H1 (cell line): ENCODE results near the gene KRTAP5-6. TPM values are rescaled to one million over a fixed set of nuclear protein-coding genes. Genes with fewer than 3 reads are reported as not detected.

ENCODE experiments used
- CTCF ChIA-PET: fragments of 300-600 bp; sonication (Branson Sonifier 250); formaldehyde crosslinking; loops from one replicate; lab custom pipeline; 2021; ENCODE audit not compliant: partially characterized antibody; lab: Charles Lee
- POLR2A ChIA-PET: fragments of 300-600 bp; sonication (Branson Sonifier 250); formaldehyde crosslinking; loops from one replicate; lab custom pipeline; 2021; ENCODE audit warnings: inconsistent platforms; ENCODE audit not compliant: partially characterized antibody; lab: Charles Lee
- DNase-seq, 2 experiments: peaks; one replicate each; pipeline versions ENCODE4 v3.0.0 to v3.0.0-alpha.2; 2010 to 2022; ENCODE audit warnings: low spot score in 2 of 2, low read depth in 1 of 2, mixed read lengths in 1 of 2
- FAIRE-seq: peaks from 2 replicates; lab custom pipeline; 2011; peaks lifted over from hg19 to GRCh38; lab: Jason Lieb, UNC
- H2AFZ ChIP-seq: 2 replicates; pipeline ENCODE4 v1.8.1; 2012; ENCODE audit warnings: low read length, inconsistent platforms
- H2AK5ac ChIP-seq: 2 replicates; pipeline ENCODE4 v1.6.1; 2013; ENCODE audit warnings: low read depth, low read length
- H2BK120ac ChIP-seq: replicated peaks from 2 replicates; pipeline ENCODE3; 2013; ENCODE audit warnings: low read depth, low read length, inconsistent platforms
- H2BK12ac ChIP-seq: 2 replicates; pipeline ENCODE4 v1.6.1; 2013; ENCODE audit warnings: low read depth, low read length
- H2BK15ac ChIP-seq: 2 replicates; pipeline ENCODE4 v1.6.1; 2013; ENCODE audit warnings: low read length
- H2BK20ac ChIP-seq: 2 replicates; pipeline ENCODE4 v1.6.1; 2013; ENCODE audit warnings: low read length
- H2BK5ac ChIP-seq: 2 replicates; pipeline ENCODE4 v1.6.1; 2013; ENCODE audit warnings: low read depth, low read length
- H3K14ac ChIP-seq: 2 replicates; pipeline ENCODE4 v1.6.1; 2013; ENCODE audit warnings: inconsistent platforms; ENCODE audit not compliant: insufficient read length
- H3K18ac ChIP-seq: 2 replicates; pipeline ENCODE4 v1.6.1; 2013; ENCODE audit warnings: low read length; ENCODE audit errors: extremely low read depth
- H3K23ac ChIP-seq: 2 replicates; pipeline ENCODE4 v1.6.1; 2013; ENCODE audit warnings: inconsistent platforms; ENCODE audit not compliant: insufficient read length
- H3K23me2 ChIP-seq: 2 replicates; pipeline ENCODE4 v1.6.1; 2013; ENCODE audit warnings: low read depth, low read length
- H3K27ac ChIP-seq: 2 replicates; pipeline ENCODE4 v1.6.1; 2011; ENCODE audit warnings: low read depth, low read length, inconsistent platforms
- H3K27me3 ChIP-seq, 4 experiments: replicated peaks in 1 of 4; 1 replicate in 1 of 4; 2 replicates in 3 of 4; pipeline versions ENCODE4 v1.6.1 to v1.8.1; 2011 to 2013; ENCODE audit warnings: low read length in 3 of 4, mild to moderate bottlenecking in 3 of 4, inconsistent platforms in 2 of 4, mixed read lengths in 2 of 4, moderate library complexity in 1 of 4; ENCODE audit not compliant: control insufficient read depth in 3 of 4, insufficient read depth in 3 of 4; ENCODE audit errors: extremely low read depth in 1 of 4
- H3K36me3 ChIP-seq, 4 experiments: 2 replicates each; pipeline versions ENCODE4 v1.6.1 to v1.8.1; 2011 to 2013; ENCODE audit warnings: mild to moderate bottlenecking in 4 of 4, low read length in 3 of 4, moderate library complexity in 2 of 4, control low read depth in 1 of 4, inconsistent platforms in 1 of 4; ENCODE audit not compliant: insufficient read depth in 4 of 4, control insufficient read depth in 2 of 4
- H3K4ac ChIP-seq: replicated peaks from 2 replicates; pipeline ENCODE3; 2013; ENCODE audit warnings: low read length, low read depth, mixed read lengths, inconsistent platforms; ENCODE audit not compliant: insufficient read length
- H3K4me1 ChIP-seq, 4 experiments: replicated peaks in 1 of 4; 1 replicate in 1 of 4; 2 replicates in 3 of 4; pipeline versions ENCODE4 v1.6.1 to v1.8.1; 2011 to 2013; ENCODE audit warnings: low read length in 3 of 4, inconsistent platforms in 2 of 4, mixed read lengths in 1 of 4; ENCODE audit not compliant: insufficient read depth in 4 of 4, control insufficient read depth in 3 of 4
- H3K4me2 ChIP-seq, 2 experiments: 2 replicates each; pipeline versions ENCODE4 v1.6.1 to v1.8.1; 2011 to 2013; ENCODE audit warnings: low read depth in 2 of 2, low read length in 2 of 2, control low read depth in 1 of 2, inconsistent platforms in 1 of 2, mild to moderate bottlenecking in 1 of 2; ENCODE audit not compliant: insufficient read depth in 1 of 2
- H3K4me3 ChIP-seq, 4 experiments: fragments of 200-600, 300-600 bp in 1 of 4; sonication (generic), shearing (Covaris generic), sonication (Bioruptor Twin) in 1 of 4; 2 replicates each; pipeline versions ENCODE4 v1.5.1 to v1.8.1; 2011 to 2016; ENCODE audit warnings: low read length in 4 of 4, low read depth in 3 of 4, control low read depth in 2 of 4, inconsistent platforms in 2 of 4, mild to moderate bottlenecking in 2 of 4, mixed read lengths in 1 of 4, moderate library complexity in 1 of 4; ENCODE audit not compliant: insufficient read depth in 2 of 4; ENCODE audit errors: extremely low read depth in 1 of 4
- H3K56ac ChIP-seq: replicated peaks from 2 replicates; pipeline ENCODE3; 2013; ENCODE audit warnings: low read depth, mild to moderate bottlenecking, mixed read lengths, low read length, inconsistent platforms; ENCODE audit not compliant: insufficient read length
- H3K79me1 ChIP-seq: 2 replicates; pipeline ENCODE4 v1.6.1; 2013; ENCODE audit warnings: low read depth, low read length, control low read depth
- H3K79me2 ChIP-seq, 2 experiments: 2 replicates each; pipeline versions ENCODE4 v1.6.1 to v1.8.1; 2012 to 2013; ENCODE audit warnings: low read length in 2 of 2, mild to moderate bottlenecking in 2 of 2, inconsistent platforms in 1 of 2; ENCODE audit not compliant: insufficient read depth in 2 of 2, control insufficient read depth in 1 of 2
- H3K9ac ChIP-seq, 4 experiments: replicated peaks in 1 of 4; 1 replicate in 1 of 4; 2 replicates in 3 of 4; pipeline versions ENCODE4 v1.6.1 to v1.8.1; 2011 to 2013; ENCODE audit warnings: low read depth in 3 of 4, low read length in 3 of 4, control low read depth in 2 of 4, mild to moderate bottlenecking in 2 of 4, moderate library complexity in 2 of 4, inconsistent platforms in 1 of 4; ENCODE audit errors: extremely low read depth in 1 of 4
- H3K9me3 ChIP-seq, 2 experiments: 2 replicates each; pipeline versions ENCODE4 v1.6.1 to v1.8.1; 2012 to 2013; ENCODE audit warnings: mild to moderate bottlenecking in 2 of 2, moderate library complexity in 2 of 2, control low read depth in 1 of 2, inconsistent platforms in 1 of 2, low read depth in 1 of 2, low read length in 1 of 2, mixed read lengths in 1 of 2; ENCODE audit not compliant: insufficient read depth in 2 of 2
- H4K20me1 ChIP-seq, 2 experiments: replicated peaks in 1 of 2; 2 replicates each; pipeline versions ENCODE3 to v1.8.1; 2011 to 2013; ENCODE audit warnings: inconsistent platforms in 2 of 2, low read length in 2 of 2, mild to moderate bottlenecking in 1 of 2; ENCODE audit not compliant: insufficient read depth in 2 of 2, control insufficient read depth in 1 of 2
- H4K5ac ChIP-seq: 2 replicates; pipeline ENCODE4 v1.6.1; 2013; ENCODE audit warnings: low read length, low read depth, mixed read lengths, inconsistent platforms; ENCODE audit not compliant: insufficient read length
- H4K8ac ChIP-seq: 2 replicates; pipeline ENCODE4 v1.8.0; 2013; ENCODE audit warnings: mild to moderate bottlenecking, moderate library complexity, low read length, inconsistent platforms; ENCODE audit not compliant: insufficient read depth; ENCODE audit errors: extremely low read depth
- H4K91ac ChIP-seq: replicated peaks from 2 replicates; pipeline ENCODE3; 2013; ENCODE audit warnings: low read length, mixed read lengths, inconsistent platforms; ENCODE audit not compliant: insufficient read length
- EP300 ChIP-seq, 2 experiments: IDR thresholded peaks; 1 replicate in 1 of 2; 2 replicates in 1 of 2; pipeline ENCODE4 v1.6.1; 2011 to 2012; ENCODE audit warnings: low read depth in 2 of 2, low read length in 2 of 2, mild to moderate bottlenecking in 2 of 2, borderline replicate concordance in 1 of 2, inconsistent platforms in 1 of 2, moderate library complexity in 1 of 2
- HDAC2 ChIP-seq, 2 experiments: fragments of 300-600 bp in 1 of 2; sonication (generic) in 1 of 2; IDR thresholded peaks; 2 replicates each; pipeline ENCODE4 v1.6.1; 2011 to 2012; ENCODE audit warnings: low read depth in 2 of 2, low read length in 2 of 2, mild to moderate bottlenecking in 2 of 2, moderate library complexity in 2 of 2, borderline replicate concordance in 1 of 2, inconsistent platforms in 1 of 2
- KDM1A ChIP-seq: fragments of 200-600, 300-600 bp; sonication (generic); IDR thresholded peaks from 2 replicates; pipeline ENCODE4 v1.7.1; 2016; ENCODE audit warnings: mild to moderate bottlenecking, low read length, borderline replicate concordance
- WGBS, 2 experiments: shearing (Covaris generic) in 1 of 2; methylation state at CpG; one replicate each; pipeline versions ENCODE4 v1.1.6 to v1.1.7; 2013 to 2015; ENCODE audit warnings: low lambda C conversion rate in 2 of 2, mixed read lengths in 2 of 2, inconsistent platforms in 1 of 2, low coverage in 1 of 2, missing lambda C conversion rate in 1 of 2; ENCODE audit not compliant: insufficient replicate concordance in 2 of 2, insufficient coverage in 1 of 2, insufficient read length in 1 of 2; ENCODE audit errors: extremely low coverage in 1 of 2, missing lambda C conversion rate in 1 of 2; 5-methylcytosine and 5-hydroxymethylcytosine counted together
- polyA plus RNA-seq, 7 experiments: library from polyadenylated mRNA; depleted of rRNA in 3 of 7; stranded (reverse) in 5 of 7; unstranded in 2 of 7; fragments of >200 nt in 5 of 7; fragments of 200-250 nt in 2 of 7; gene quantifications; 1 replicate in 5 of 7; 2 replicates in 1 of 7; 4 replicates in 1 of 7; pipeline versions ENCODE4 v1.2.1 to v1.2.3, GENCODE V29; 2011 to 2013; ENCODE audit warnings: missing spikeins in 2 of 7, mixed read lengths in 2 of 7
- total RNA-seq: library from RNA; stranded (reverse); fragmentation: NEBNext Ultra II Directional; extraction: Animal tissue kit (Norgen Biotek cat#: 25700); gene quantifications from 2 replicates; pipeline ENCODE4 v1.2.1, GENCODE V29; 2021
- TF ChIP-seq, protein P1 (sequence below): IDR thresholded peaks from 2 replicates; pipeline ENCODE4 v1.6.1; 2012; ENCODE audit warnings: low read length, inconsistent platforms

The KRTAP5-6 gene
- total and polyA plus RNA-seq, 2 of the 8 experiments (the other 6 are each of a cell fraction or from before 2014, with no cell fraction given): not detected

DNA sequence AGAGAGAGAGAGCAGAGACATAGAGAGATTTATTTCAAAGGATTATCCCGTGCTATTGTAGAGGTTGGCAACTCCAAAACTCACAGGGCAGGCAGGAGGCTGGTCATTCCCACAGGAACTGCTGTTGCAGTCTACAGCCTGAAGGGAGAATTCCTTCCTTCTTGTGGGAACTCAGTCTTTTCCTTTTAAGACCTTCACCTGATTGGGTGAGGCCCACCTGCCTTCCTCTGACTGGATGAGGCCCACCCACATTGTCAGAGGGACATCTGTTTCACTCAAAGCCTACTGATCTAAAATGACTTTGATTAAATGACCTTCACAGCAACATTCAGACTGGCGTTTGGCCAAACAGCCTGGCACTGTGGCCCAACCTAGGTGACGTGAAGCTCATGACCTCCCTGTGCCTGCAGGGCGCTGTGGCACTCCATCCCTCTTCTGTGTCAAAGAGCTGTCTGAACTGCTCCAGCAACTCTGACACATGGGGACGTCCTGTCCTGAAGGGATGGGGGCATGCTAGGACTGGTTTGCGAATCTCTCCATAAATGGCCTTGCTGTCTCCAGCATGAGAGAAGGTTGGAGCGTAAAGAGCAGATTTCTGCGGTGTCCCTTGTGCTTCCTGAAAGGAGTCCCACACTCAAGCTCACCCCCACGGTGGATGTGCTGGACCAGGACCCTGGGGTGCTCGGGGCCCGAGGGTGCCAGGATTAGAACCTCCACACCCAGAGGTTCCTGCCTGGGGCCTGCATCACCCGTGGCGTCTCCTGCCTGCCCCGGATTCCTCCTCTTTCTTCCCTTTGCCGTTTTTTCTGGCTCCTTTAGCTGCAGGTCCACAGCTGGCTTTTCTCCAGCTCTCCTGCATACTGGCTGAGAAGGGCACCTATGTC lies 46.7 kb upstream of the KRTAP5-6 start:
- H2BK12ac ChIP-seq: 0 out of 2 replicates have a peak overlapping the region, but pooled peaks have one; percentile 43
- no peak overlapping the region for H2BK5ac ChIP-seq
- peaks cover 0 to 6% (median 2%) of the 10 kb centered on the region in 4 experiments; a peak in 3 of 7 replicates for H3K4me1 ChIP-seq
- no peak overlapping the region for H3K27ac ChIP-seq
- TF ChIP-seq KDM1A: peak; percentile 98
- no peak for TF ChIP-seq EP300 (IDR thresholded peaks at IDR 0.05; ENCODE audit: borderline replicate concordance in 1 of 2, low read depth in 2 of 2, low read length in 2 of 2)
- TF ChIP-seq HDAC2 (IDR thresholded peaks at IDR 0.05; ENCODE audit: borderline replicate concordance in 1 of 2, low read depth in 2 of 2, low read length in 2 of 2): peak in 1 of 2 experiments; percentile 88; a peak in 2 of 4 replicates
- TF ChIP-seq, protein P1, sequence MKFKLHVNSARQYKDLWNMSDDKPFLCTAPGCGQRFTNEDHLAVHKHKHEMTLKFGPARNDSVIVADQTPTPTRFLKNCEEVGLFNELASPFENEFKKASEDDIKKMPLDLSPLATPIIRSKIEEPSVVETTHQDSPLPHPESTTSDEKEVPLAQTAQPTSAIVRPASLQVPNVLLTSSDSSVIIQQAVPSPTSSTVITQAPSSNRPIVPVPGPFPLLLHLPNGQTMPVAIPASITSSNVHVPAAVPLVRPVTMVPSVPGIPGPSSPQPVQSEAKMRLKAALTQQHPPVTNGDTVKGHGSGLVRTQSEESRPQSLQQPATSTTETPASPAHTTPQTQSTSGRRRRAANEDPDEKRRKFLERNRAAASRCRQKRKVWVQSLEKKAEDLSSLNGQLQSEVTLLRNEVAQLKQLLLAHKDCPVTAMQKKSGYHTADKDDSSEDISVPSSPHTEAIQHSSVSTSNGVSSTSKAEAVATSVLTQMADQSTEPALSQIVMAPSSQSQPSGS: no peak
- no peaks in the 10 kb centered on the region for H3K36me3 ChIP-seq
- no peak overlapping the region for H2BK20ac ChIP-seq
- H3K4me2 ChIP-seq: no peak overlapping the region
- H3K9ac ChIP-seq: no peak overlapping the region
- no peak overlapping the region for H3K56ac ChIP-seq
- H2BK120ac ChIP-seq: no peak overlapping the region
- H3K23ac ChIP-seq: no peak overlapping the region
- no peak overlapping the region for H4K8ac ChIP-seq
- H3K79me1 ChIP-seq: no peaks in the 10 kb centered on the region
- H3K14ac ChIP-seq: no peak overlapping the region
- ChIA-PET POLR2A (no interaction called here), CTCF (interaction anchor here (0.7 to 10.1 kb wide), 12 partner anchors 11 to 626 kb away, joined by 3 to 166 read pairs (median 4); partner anchors contain the start of gene SYT8)
- H3K27me3 ChIP-seq: peaks cover 0 to 8% (median 6%) of the 10 kb centered on the region in 4 experiments; a peak in 4 of 7 replicates
- FAIRE-seq (no peak), DNase-seq (no peak)
- no peak overlapping the region for H2AK5ac ChIP-seq
- no peak overlapping the region for H3K4me3 ChIP-seq
- H3K9me3 ChIP-seq: no peaks in the 10 kb centered on the region
- no peaks in the 10 kb centered on the region for H4K20me1 ChIP-seq
- H3K79me2 ChIP-seq: no peaks in the 10 kb centered on the region
- no peak overlapping the region; the same call in 1 of the 2 replicates for H2BK15ac ChIP-seq
- H3K18ac ChIP-seq: no peak overlapping the region
- no peak overlapping the region for H2AFZ ChIP-seq
- no peak overlapping the region for H3K4ac ChIP-seq
- H4K91ac ChIP-seq: no peak overlapping the region
- H3K23me2 ChIP-seq: no peaks in the 10 kb centered on the region
- WGBS, 2 experiments: 82% methylated on average over 15 of the region's 15 CpGs; no CpG with 5 or more reads in 1 of the 2 experiments
- H4K5ac ChIP-seq: no peak overlapping the region
